ENCODE measurements around the gene POLE.
A peak's percentile ranks its signal among the peaks of the same experiment; 100 is the strongest.

The POLE gene

DNA sequence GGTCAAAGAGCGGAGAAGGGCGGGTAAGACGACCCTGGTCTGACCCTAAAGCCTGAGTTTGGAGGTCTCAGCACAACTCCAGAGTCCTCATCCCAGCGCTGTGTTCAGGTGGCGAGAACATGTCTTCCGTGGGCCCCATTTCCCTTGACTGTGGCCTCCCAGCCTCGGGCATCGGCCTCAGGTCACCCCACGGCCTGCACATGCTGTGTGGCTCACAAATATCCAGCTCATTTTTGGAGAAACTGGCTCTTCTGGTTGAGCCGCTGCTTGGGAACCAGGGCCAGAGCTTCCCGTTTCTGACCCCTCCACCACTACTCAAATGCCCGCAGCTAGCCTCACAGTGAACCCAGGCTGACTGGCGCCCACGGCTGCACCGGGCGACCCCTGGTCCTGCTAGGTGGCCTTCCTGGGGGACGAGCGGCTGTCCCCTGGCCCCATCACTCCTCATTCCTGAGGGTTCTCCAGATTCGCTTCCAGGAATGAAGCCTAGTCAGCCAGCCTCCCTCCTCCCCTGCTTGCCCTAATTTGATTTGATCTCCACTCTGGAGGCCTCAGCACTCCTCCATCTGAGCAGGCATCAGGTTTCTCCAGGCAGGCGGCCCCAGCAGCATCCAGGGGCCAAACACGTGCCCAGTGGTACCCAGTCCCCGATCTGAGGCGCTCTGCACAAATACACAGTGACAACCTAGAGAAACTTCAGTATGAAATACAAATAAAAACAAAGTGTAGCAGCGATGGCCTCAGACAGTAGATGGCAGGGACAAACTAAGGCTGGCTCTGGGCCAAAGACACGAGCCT, 63.9 kb downstream of the POLE start:
- H2BK5ac ChIP-seq (ENCODE audit: low read depth, low read length, poor library complexity, severe bottlenecking): no peak overlapping the region
- peaks cover 27% of the 10 kb centered on the region for H3K4me1 ChIP-seq (ENCODE audit: control insufficient read depth, insufficient read depth, low read depth, low read length)
- H3K36me3 ChIP-seq (ENCODE audit: control insufficient read depth in 1 of 2, insufficient read depth in 2 of 2, low read depth in 1 of 2, low read length in 2 of 2): peaks cover 17 to 34% of the 10 kb centered on the region in 2 experiments
- no peak overlapping the region for H3K14ac ChIP-seq (ENCODE audit: low read length in 2 of 2)
- H2BK120ac ChIP-seq (ENCODE audit: low read depth, low read length): no peak overlapping the region
- H3K18ac ChIP-seq (ENCODE audit: low read depth in 1 of 2, low read length in 2 of 2): peak overlapping the region in 1 of 2 experiments; percentile 25
- H2AK5ac ChIP-seq (ENCODE audit: low read length, severe bottlenecking): no peak overlapping the region
- peak overlapping the region in 1 of 2 experiments; percentile 57 for H3K4me3 ChIP-seq (ENCODE audit: insufficient read depth in 1 of 2, low read depth in 1 of 2, low read length in 2 of 2)
- H3K27ac ChIP-seq (ENCODE audit: low read length, poor library complexity, severe bottlenecking): no peak overlapping the region
- H3K4ac ChIP-seq (ENCODE audit: low read depth in 1 of 2, low read length in 2 of 2): peak overlapping the region in 1 of 2 experiments; percentile 37
- H3K9ac ChIP-seq (ENCODE audit: low read length): peak overlapping the region; percentile 31
- H2AFZ ChIP-seq (ENCODE audit: low read depth, low read length): no peak overlapping the region
- peak overlapping the region; percentile 70 for H4K91ac ChIP-seq (ENCODE audit: low read length)
- 90% methylated on average over 25 of the region's 25 CpGs for WGBS
- DNase-seq: no peak
- H3K79me1 ChIP-seq (replicated peaks; ENCODE audit: low read length, poor library complexity, severe bottlenecking): no peaks in the 10 kb centered on the region
- H2BK15ac ChIP-seq (ENCODE audit: low read depth, poor library complexity, severe bottlenecking): no peak overlapping the region
- H3K4me2 ChIP-seq (ENCODE audit: low read length, poor library complexity, severe bottlenecking): no peak overlapping the region
- H2BK12ac ChIP-seq (ENCODE audit: low read length in 2 of 2): no peak overlapping the region
- no peak overlapping the region for H4K8ac ChIP-seq (ENCODE audit: low read length)
- no peaks in the 10 kb centered on the region for H3K9me3 ChIP-seq (ENCODE audit: control insufficient read depth, low read length)
- peaks cover 14 to 19% of the 10 kb centered on the region in 2 experiments for H3K27me3 ChIP-seq (ENCODE audit: control insufficient read depth in 1 of 2, insufficient read depth in 1 of 2, low read length in 2 of 2)
- no peak overlapping the region for H3K23ac ChIP-seq (ENCODE audit: low read length in 2 of 2)

DNA sequence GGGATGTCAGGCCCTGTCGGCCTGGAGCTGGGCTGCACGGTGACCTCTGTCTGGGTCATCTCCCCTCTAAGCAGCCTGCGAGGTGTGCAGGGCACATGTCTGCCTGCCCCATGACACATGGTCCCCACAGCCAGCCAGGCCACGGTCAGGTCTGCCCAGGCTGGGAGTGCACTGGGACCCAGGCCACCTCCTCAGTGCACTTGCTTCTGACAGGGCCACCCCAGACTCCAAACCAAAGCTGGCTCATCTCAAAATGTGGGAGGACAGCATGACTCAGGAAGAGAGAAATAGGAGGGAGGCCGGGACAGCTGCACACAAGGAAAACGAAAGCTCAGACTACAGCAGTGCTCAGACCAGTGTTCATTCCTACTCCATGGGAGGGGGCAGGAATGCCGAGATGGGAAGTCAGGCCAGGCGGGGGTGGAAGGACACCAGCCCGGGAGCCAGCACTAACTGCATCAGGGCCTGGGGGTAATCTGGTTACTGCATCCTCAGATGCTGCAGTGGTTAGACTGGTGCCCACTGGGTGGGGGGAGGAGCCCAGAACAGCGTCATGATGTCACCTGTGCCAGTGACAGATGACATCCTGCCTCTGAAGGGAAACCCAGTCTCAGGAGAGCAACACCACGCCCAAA, 64.6 kb downstream of the POLE start:
- Histone ChIP-seq H3K79me1 (replicated peaks; ENCODE audit: low read length, poor library complexity, severe bottlenecking) (no peaks in the 10 kb centered on the region), H2BK5ac (ENCODE audit: low read depth, low read length, poor library complexity, severe bottlenecking) (no peak overlapping the region), H3K4me1 (ENCODE audit: control insufficient read depth, insufficient read depth, low read depth, low read length) (peaks cover 29% of the 10 kb centered on the region), H3K9me3 (ENCODE audit: control insufficient read depth, low read length) (peaks cover 1% of the 10 kb centered on the region), H2BK15ac (ENCODE audit: low read depth, poor library complexity, severe bottlenecking) (no peak overlapping the region), H4K8ac (ENCODE audit: low read length) (no peak overlapping the region), H3K27me3 (ENCODE audit: control insufficient read depth in 1 of 2, insufficient read depth in 1 of 2, low read length in 2 of 2) (peaks cover 20 to 26% of the 10 kb centered on the region in 2 experiments), H3K14ac (ENCODE audit: low read length in 2 of 2) (peak overlapping the region in 1 of 2 experiments; percentile 45), H2AK5ac (ENCODE audit: low read length, severe bottlenecking) (no peak overlapping the region), H2AFZ (ENCODE audit: low read depth, low read length) (no peak overlapping the region), H2BK120ac (ENCODE audit: low read depth, low read length) (no peak overlapping the region), H3K9ac (ENCODE audit: low read length) (peak overlapping the region; percentile 31), H3K4ac (ENCODE audit: low read depth in 1 of 2, low read length in 2 of 2) (peak overlapping the region; percentile 1 to 37), H3K4me2 (ENCODE audit: low read length, poor library complexity, severe bottlenecking) (no peak overlapping the region), H3K23ac (ENCODE audit: low read length in 2 of 2) (no peak overlapping the region), H2BK12ac (ENCODE audit: low read length in 2 of 2) (peak overlapping the region in 1 of 2 experiments; percentile 64), H3K36me3 (ENCODE audit: control insufficient read depth in 1 of 2, insufficient read depth in 2 of 2, low read depth in 1 of 2, low read length in 2 of 2) (peaks cover 17 to 34% of the 10 kb centered on the region in 2 experiments), H3K4me3 (ENCODE audit: insufficient read depth in 1 of 2, low read depth in 1 of 2, low read length in 2 of 2) (peak overlapping the region in 1 of 2 experiments; percentile 57), H3K27ac (ENCODE audit: low read length, poor library complexity, severe bottlenecking) (no peak overlapping the region), H4K91ac (ENCODE audit: low read length) (peak overlapping the region; percentile 70), H3K18ac (ENCODE audit: low read depth in 1 of 2, low read length in 2 of 2) (peak overlapping the region in 1 of 2 experiments; percentile 79)
- WGBS: 44% methylated on average over 11 of the region's 11 CpGs
- peak; percentile 84 for DNase-seq

DNA sequence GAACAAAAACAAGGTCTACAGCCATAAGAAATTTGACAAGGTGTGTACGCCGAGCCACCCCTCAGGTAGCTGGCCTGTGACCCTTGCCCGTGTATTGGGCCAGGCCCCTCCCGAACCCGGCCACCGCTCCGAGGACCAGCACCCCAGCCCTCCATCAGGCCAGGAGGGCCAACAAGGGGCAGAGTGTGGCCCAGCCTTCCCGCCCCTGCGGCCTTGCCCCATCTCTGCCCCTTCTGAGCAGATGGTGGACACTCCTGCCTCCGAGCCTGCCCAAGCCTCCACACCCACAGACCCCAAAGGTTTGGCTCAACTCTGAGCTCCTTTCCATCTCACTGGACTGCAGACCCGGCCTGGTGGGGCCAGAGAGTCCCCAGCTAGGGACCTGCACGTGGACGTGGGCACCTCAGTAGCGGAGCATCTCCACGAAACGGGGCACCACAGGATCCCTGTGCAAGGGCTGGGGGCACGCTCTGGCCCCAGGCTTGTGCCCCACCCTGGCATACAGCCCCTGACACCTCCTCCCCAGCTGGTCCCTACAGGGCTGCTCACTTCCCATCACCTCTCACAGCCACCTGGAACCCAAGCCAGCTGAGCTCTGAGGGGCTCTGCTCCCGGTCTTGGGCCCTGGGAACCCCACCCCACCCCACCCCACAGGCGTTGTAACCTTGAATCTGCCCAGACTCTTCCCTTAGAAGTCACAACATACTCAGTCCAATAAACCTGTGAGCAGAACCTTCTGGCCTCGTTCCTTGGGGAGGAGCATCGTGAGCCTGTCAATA, 65.3 kb downstream of the POLE start:
- Histone ChIP-seq H3K36me3 (ENCODE audit: control insufficient read depth in 1 of 2, insufficient read depth in 2 of 2, low read depth in 1 of 2, low read length in 2 of 2) (peaks cover 17 to 34% of the 10 kb centered on the region in 2 experiments), H3K4me1 (ENCODE audit: control insufficient read depth, insufficient read depth, low read depth, low read length) (peaks cover 29% of the 10 kb centered on the region)
- WGBS: 91% methylated on average over 21 of the region's 21 CpGs

More for the DNA sequence above, 65.3 kb downstream of the POLE start:
- Histone ChIP-seq H3K18ac (ENCODE audit: low read depth in 1 of 2, low read length in 2 of 2) (peak overlapping the region in 1 of 2 experiments; percentile 79), H2BK15ac (ENCODE audit: low read depth, poor library complexity, severe bottlenecking) (no peak overlapping the region), H3K14ac (ENCODE audit: low read length in 2 of 2) (peak overlapping the region in 1 of 2 experiments; percentile 55), H4K91ac (ENCODE audit: low read length) (no peak overlapping the region), H3K27ac (ENCODE audit: low read length, poor library complexity, severe bottlenecking) (no peak overlapping the region), H3K27me3 (ENCODE audit: control insufficient read depth in 1 of 2, insufficient read depth in 1 of 2, low read length in 2 of 2) (peaks cover 27 to 33% of the 10 kb centered on the region in 2 experiments), H3K9ac (ENCODE audit: low read length) (no peak overlapping the region), H3K4me2 (ENCODE audit: low read length, poor library complexity, severe bottlenecking) (no peak overlapping the region), H3K79me1 (replicated peaks; ENCODE audit: low read length, poor library complexity, severe bottlenecking) (no peaks in the 10 kb centered on the region), H3K4ac (ENCODE audit: low read depth in 1 of 2, low read length in 2 of 2) (peak overlapping the region in 1 of 2 experiments; percentile 1), H2BK5ac (ENCODE audit: low read depth, low read length, poor library complexity, severe bottlenecking) (no peak overlapping the region), H3K9me3 (ENCODE audit: control insufficient read depth, low read length) (peaks cover 7% of the 10 kb centered on the region), H2AFZ (ENCODE audit: low read depth, low read length) (no peak overlapping the region), H4K8ac (ENCODE audit: low read length) (no peak overlapping the region), H3K23ac (ENCODE audit: low read length in 2 of 2) (no peak overlapping the region), H2AK5ac (ENCODE audit: low read length, severe bottlenecking) (no peak overlapping the region), H2BK120ac (ENCODE audit: low read depth, low read length) (no peak overlapping the region), H2BK12ac (ENCODE audit: low read length in 2 of 2) (peak overlapping the region in 1 of 2 experiments; percentile 74), H3K4me3 (ENCODE audit: insufficient read depth in 1 of 2, low read depth in 1 of 2, low read length in 2 of 2) (no peak overlapping the region)
- DNase-seq: no peak
